HFF-Myc (cell line): ENCODE measurements around the gene XAGE3.
"Not testable (repeated sequence)": the region's sequence is repeated elsewhere in the genome, so short reads cannot be mapped to it uniquely, and the experiment has no call there.

ENCODE experiments used
- DNase-seq: peaks from one replicate; pipeline ENCODE4 v3.0.0-alpha.2; 2011; ENCODE audit warnings: low read depth; ENCODE audit errors: extremely low read depth
- H3K4me3 ChIP-seq: replicated peaks from 2 replicates; pipeline ENCODE4 v1.5.1; 2011; ENCODE audit warnings: low read depth, mild to moderate bottlenecking, control low read depth, low read length
- TF ChIP-seq, protein P1 (sequence below): IDR thresholded peaks from 2 replicates; pipeline ENCODE4 v1.5.1; 2012; ENCODE audit warnings: mild to moderate bottlenecking, low read depth, low read length, control low read depth; ENCODE audit errors: missing control alignments

XAGE3 gene

DNA sequence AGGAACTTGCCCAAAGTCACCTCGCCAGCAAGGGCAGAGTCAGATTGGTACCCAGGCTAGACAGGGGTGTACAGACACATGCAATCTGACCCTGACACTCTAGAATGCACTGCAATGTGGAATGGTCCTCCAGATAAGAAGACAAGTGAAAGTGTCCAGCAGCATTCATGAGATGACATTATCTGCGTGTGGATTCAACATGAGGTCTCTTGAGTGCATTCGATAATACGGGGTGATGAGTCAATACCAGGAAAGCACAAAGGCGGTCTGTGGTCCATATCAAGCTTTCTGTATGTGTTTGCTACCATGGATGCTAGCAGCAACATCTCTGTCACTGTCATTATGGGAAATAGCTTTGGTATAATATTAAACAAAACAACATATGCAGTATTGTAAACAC lies 6.8 kb upstream of the XAGE3 start:
- TF ChIP-seq, protein P1, sequence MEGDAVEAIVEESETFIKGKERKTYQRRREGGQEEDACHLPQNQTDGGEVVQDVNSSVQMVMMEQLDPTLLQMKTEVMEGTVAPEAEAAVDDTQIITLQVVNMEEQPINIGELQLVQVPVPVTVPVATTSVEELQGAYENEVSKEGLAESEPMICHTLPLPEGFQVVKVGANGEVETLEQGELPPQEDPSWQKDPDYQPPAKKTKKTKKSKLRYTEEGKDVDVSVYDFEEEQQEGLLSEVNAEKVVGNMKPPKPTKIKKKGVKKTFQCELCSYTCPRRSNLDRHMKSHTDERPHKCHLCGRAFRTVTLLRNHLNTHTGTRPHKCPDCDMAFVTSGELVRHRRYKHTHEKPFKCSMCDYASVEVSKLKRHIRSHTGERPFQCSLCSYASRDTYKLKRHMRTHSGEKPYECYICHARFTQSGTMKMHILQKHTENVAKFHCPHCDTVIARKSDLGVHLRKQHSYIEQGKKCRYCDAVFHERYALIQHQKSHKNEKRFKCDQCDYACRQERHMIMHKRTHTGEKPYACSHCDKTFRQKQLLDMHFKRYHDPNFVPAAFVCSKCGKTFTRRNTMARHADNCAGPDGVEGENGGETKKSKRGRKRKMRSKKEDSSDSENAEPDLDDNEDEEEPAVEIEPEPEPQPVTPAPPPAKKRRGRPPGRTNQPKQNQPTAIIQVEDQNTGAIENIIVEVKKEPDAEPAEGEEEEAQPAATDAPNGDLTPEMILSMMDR: no peak
- DNase-seq: no peak
- H3K4me3 ChIP-seq: no peak overlapping the region

DNA sequence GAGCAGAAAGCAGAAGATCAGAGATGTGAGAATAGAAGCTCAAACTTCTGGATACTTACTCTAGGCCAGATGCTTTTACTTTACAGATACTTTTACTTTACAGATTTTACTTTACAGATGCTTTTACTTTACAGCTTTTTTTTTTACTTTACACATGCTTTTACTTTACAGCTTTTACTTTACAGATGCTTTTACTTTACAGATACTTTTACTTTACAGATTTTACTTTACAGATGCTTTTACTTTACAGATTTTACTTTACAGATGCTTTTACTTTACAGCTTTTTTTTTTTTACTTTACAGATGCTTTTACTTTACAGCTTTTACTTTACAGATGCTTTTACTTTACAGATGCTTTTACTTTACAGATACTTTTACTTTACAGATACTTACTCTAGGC lies 5.9 kb upstream of the XAGE3 start:
- H3K4me3 ChIP-seq, DNase-seq: not testable (repeated sequence)

DNA sequence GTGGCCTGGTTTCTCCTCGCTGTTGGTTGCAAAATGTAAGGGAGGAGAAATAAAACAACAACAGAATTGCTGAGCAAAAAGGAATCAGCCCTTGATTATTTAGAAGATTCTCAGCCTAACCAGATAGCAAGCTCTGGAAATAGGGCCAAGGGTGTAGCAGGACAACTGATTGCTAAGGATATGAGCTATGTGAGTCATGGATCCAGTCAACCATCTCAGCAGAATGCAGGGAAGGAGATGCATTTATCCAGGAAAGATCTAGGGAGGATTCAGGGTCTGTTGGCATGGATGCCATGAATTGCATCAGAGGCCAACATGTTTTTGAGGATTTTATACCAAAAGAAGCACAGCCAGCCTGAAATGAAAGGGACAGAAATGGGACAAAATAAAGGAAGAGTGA lies 2.2 kb upstream of the XAGE3 start:
- DNase-seq: no peak
- TF ChIP-seq, protein P1: no peak
- no peak overlapping the region for H3K4me3 ChIP-seq

DNA sequence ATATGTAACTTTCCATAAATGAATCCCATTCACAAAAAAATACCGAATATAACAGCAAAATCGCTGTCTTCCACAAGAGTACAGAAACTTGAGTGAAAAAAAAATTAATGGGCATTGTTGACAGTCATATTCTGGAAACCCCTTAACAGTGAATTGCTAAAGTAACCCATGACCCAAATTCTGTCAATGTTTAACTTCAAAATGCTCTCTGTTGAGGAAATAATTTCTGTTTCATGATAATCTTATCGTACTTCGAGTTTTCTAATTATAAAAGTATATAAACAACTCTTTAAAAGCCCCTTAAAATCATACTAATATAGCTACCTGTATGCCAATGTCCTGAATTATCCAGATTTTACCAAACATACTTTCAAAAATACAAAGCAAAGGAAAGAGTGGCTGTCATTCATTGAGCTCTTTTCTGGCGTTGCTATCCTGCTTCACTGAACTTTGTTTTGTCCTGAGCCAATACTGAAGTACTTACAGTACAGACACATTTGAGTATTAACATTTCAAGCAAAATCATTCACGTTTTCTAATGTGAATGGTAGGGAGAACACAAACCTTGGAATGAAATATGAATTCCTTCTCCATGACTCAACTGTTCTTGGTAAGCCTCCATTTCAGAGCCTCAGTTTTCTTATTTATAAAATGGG lies 2.4 kb downstream of the XAGE3 start:
- DNase-seq: no peak
- H3K4me3 ChIP-seq: no peak overlapping the region
- TF ChIP-seq, protein P1: no peak

DNA sequence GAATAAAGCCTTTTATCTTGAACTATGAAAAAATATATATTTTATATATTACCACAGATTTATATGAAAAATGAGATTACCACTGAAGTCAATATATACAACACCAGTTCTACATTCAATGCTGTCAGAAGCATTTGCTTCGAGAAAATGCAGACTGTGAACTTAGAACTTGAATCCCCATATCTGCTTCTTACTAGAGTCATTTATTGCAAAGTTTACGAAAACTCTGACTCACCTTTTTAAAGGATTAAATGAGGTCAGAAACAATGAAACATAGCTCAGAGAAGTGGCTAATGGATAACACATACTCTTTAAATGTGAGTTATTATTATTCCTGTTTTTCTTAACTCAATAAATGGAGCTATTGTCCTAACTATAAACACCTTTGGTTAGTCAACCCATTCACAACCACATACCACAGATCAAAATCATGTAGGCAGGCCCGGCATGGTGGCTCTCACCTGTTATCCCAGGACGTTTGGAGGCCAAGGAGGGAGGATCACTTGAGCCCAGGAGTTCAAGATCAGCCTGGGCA lies 10.8 kb downstream of the XAGE3 start:
- DNase-seq, H3K4me3 ChIP-seq: not testable (repeated sequence)

DNA sequence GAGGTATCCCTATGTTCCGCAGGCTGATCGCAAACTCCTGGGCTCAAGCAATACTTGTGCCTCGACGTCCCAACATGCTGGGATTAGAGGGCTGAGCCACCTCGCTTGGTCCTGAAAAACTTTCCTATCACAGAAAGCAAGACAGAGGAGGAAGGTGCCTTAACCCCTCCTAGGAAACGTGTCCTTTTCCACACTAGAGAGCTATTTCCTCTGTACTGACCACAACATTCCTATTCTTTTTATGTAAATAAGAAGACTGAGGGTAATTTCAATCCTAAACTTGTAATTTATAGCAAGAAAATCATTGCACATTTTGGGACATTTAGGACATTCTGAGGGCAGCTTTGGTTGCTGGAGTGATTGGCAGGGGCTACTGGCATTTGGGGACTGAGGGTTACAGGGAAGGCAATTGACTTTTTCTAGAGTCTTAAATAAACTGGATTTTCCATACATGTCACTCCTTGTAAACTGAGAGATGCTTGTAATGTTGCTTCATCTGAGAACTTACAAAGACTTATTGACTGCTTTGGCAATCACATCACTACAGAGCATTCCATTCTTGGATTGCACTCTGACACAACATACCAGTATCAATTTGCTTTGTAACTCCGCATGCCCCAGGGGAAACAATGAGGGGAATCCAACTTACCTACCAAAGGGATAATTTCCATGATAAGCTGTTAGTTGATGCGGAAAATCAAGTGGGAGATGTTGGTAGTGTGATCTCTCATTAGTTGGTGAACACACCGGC lies 15.6 kb downstream of the XAGE3 start:
- DNase-seq: no peak
- no peak overlapping the region for H3K4me3 ChIP-seq
- TF ChIP-seq, protein P1: no peak

DNA sequence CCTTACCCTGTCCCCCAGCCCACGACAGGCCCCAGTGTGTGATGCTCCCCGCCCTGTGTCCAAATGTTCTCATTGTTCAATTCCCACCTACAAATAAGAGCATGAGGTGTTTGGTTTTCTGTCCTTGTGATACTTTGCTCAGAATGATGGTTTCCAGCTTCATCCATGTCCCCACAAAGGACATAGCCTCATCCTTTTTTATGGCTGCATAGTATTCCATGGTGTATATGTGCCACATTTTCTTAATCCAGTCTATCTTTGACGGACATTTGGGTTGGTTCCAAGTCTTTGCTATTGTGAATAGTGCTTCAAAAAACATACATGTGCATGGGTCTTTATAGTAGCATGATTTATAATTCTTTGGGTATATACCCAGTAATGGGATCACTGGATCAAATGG lies 24.3 kb downstream of the XAGE3 start:
- DNase-seq: not testable (repeated sequence)

DNA sequence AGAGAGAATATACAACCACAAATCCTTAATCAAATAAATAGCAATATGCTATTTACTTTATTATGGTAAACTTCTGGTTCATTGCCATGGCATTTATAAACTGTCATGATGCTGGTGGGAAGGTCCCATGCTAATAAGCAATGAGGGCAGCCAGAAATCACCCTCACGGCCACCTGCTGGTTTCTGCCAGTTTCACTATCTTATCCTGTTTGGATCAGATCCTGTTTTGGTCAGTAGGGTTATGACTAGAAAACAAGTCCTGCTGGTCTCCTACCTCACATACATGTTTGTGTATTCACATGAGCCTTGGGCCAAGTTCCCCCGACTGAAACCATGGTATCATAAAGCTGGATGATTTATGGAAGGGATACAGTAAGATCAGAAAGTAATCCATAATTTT lies 28.7 kb downstream of the XAGE3 start:
- TF ChIP-seq, protein P1: no peak
- no peak for DNase-seq
- H3K4me3 ChIP-seq: no peak overlapping the region

More for the DNA sequence above, 24.3 kb downstream of the XAGE3 start:
- not testable (repeated sequence) for H3K4me3 ChIP-seq
